HCT116 (cell line): Measurements from ENCODE around the gene PTX4. TPM values are rescaled to one million over a fixed set of nuclear protein-coding genes. Genes with fewer than 3 reads are reported as not detected.

Experiments used
- ATAC-seq: fragments of 200-7000 bp; cut with Tn5 transposase; 2 replicates; pipeline ENCODE4 v1.9.1; 2020; ENCODE audit warnings: mild to moderate bottlenecking, moderate library complexity
- BruUV-seq: library from RNA; stranded (reverse); fragments of 400-500 nt; replicated peaks from 2 replicates; lab custom pipeline; 2021; lab: Mats Ljungman, UMichigan
- CTCF ChIA-PET: fragments of 300-600 bp; sonication (Branson Sonifier 250); formaldehyde crosslinking; loops from one replicate; lab custom pipeline; 2021; ENCODE audit warnings: antibody characterized with exemption; lab: Charles Lee
- POLR2A ChIA-PET: fragments of 300-600, 350-600 bp; sonication (Branson Sonifier 250); formaldehyde crosslinking; loops from one replicate; lab custom pipeline; 2021; ENCODE audit warnings: antibody characterized with exemption; lab: Charles Lee
- RAD21 ChIA-PET, 2 experiments: fragments of 300-600 bp; sonication (Branson Sonifier 250); formaldehyde crosslinking; loops; one replicate each; lab custom pipeline; 2023; ENCODE audit warnings: low total read pairs in 2 of 2; ENCODE audit not compliant: uncharacterized antibody in 2 of 2, unreplicated experiment in 2 of 2, low non-redundant PET in 1 of 2; lab: Charles Lee
- DNase-seq: peaks from one replicate; pipeline ENCODE4 v3.0.0-alpha.2; 2010; ENCODE audit warnings: low read depth, low spot score
- H2AFZ ChIP-seq: fragments of 200-600 bp; shearing (Covaris generic), sonication (generic); 2 replicates; pipeline ENCODE4 v1.6.1; 2017; ENCODE audit warnings: low read depth, mixed run types, mixed read lengths, antibody characterized with exemption, low read length; ENCODE audit not compliant: poor library complexity, severe bottlenecking
- H3K27ac ChIP-seq: 2 replicates; pipeline ENCODE4 v1.5.1; 2012; ENCODE audit warnings: low read depth, low read length
- H3K27me3 ChIP-seq: fragments of 200-600 bp; sonication (generic); 2 replicates; pipeline ENCODE4 v1.6.1; 2016; ENCODE audit warnings: mixed run types, low read length, mixed read lengths; ENCODE audit not compliant: insufficient read depth
- H3K36me3 ChIP-seq, 2 experiments: fragments of 200-500 bp in 1 of 2; fragments of 200-600 bp in 1 of 2; sonication (Bioruptor generic) in 1 of 2; sonication (generic) in 1 of 2; 2 replicates each; pipeline versions ENCODE4 v1.5.1 to v1.6.1; 2014 to 2016; ENCODE audit warnings: low read length in 2 of 2, inconsistent platforms in 1 of 2, mixed read lengths in 1 of 2, mixed run types in 1 of 2; ENCODE audit not compliant: insufficient read depth in 2 of 2, control insufficient read depth in 1 of 2
- H3K4me1 ChIP-seq, 2 experiments: fragments of 200-600 bp in 1 of 2; sonication (generic) in 1 of 2; 2 replicates each; pipeline versions ENCODE4 v1.5.1 to v1.6.1; 2012 to 2017; ENCODE audit warnings: low read length in 2 of 2, inconsistent platforms in 1 of 2, mild to moderate bottlenecking in 1 of 2, mixed read lengths in 1 of 2, mixed run types in 1 of 2, moderate library complexity in 1 of 2; ENCODE audit not compliant: insufficient read depth in 2 of 2, control insufficient read depth in 1 of 2
- H3K4me2 ChIP-seq: fragments of 200-600 bp; sonication (generic); 2 replicates; pipeline ENCODE4 v1.6.1; 2017; ENCODE audit warnings: mixed run types, low read length, mixed read lengths
- H3K4me3 ChIP-seq, 2 experiments: fragments of 200-600 bp in 1 of 2; sonication (generic) in 1 of 2; replicated peaks in 1 of 2; 2 replicates each; pipeline ENCODE4 v1.5.1; 2011 to 2016; ENCODE audit warnings: low read length in 2 of 2, control low read depth in 1 of 2, low read depth in 1 of 2, mild to moderate bottlenecking in 1 of 2, mixed read lengths in 1 of 2, mixed run types in 1 of 2
- H3K79me2 ChIP-seq: fragments of 200-600 bp; sonication (generic); 2 replicates; pipeline ENCODE4 v1.6.1; 2017; ENCODE audit warnings: mild to moderate bottlenecking, mixed run types, low read length, moderate library complexity, mixed read lengths; ENCODE audit not compliant: insufficient read depth
- H3K9ac ChIP-seq: fragments of 200-600 bp; sonication (generic); 2 replicates; pipeline ENCODE4 v1.6.1; 2016; ENCODE audit warnings: low read length, mixed read lengths
- H3K9me2 ChIP-seq: fragments of 200-600 bp; sonication (generic), shearing (Covaris generic); 2 replicates; pipeline ENCODE4 v1.6.1; 2017; ENCODE audit warnings: mixed run types, mild to moderate bottlenecking, moderate library complexity; ENCODE audit not compliant: insufficient read depth
- H3K9me3 ChIP-seq, 2 experiments: fragments of 200-500 bp in 1 of 2; fragments of 200-600 bp in 1 of 2; sonication (Bioruptor generic) in 1 of 2; sonication (generic) in 1 of 2; 2 replicates each; pipeline ENCODE4 v1.6.1; 2014 to 2017; ENCODE audit warnings: low read length in 2 of 2, mixed read lengths in 2 of 2, inconsistent platforms in 1 of 2, low read depth in 1 of 2, mild to moderate bottlenecking in 1 of 2, mixed run types in 1 of 2, moderate library complexity in 1 of 2; ENCODE audit not compliant: control insufficient read depth in 1 of 2, insufficient read depth in 1 of 2
- H4K20me1 ChIP-seq: fragments of 200-600 bp; sonication (generic), shearing (Covaris generic); 2 replicates; pipeline ENCODE4 v1.6.1; 2017; ENCODE audit warnings: mixed run types, mild to moderate bottlenecking, moderate library complexity; ENCODE audit not compliant: insufficient read depth
- CBX3 ChIP-seq: IDR thresholded peaks from 2 replicates; pipeline ENCODE4 v1.6.1; 2012; ENCODE audit warnings: low read depth
- CTCF ChIP-seq, 3 experiments: fragments of 200-600 bp in 1 of 3; sonication (generic) in 1 of 3; IDR thresholded peaks in 2 of 3; conservative IDR thresholded peaks in 1 of 3; 2 replicates each; pipeline ENCODE4 v1.5.1; 2012 to 2017; ENCODE audit warnings: low read depth in 2 of 3, low read length in 2 of 3, antibody characterized with exemption in 1 of 3, borderline replicate concordance in 1 of 3, control low read depth in 1 of 3, mild to moderate bottlenecking in 1 of 3, mixed read lengths in 1 of 3, mixed run types in 1 of 3, moderate library complexity in 1 of 3; ENCODE audit not compliant: insufficient read depth in 1 of 3
- EGR1 ChIP-seq: IDR thresholded peaks from 2 replicates; pipeline ENCODE4 v1.6.1; 2012; ENCODE audit warnings: low read depth
- ELF1 ChIP-seq: IDR thresholded peaks from 2 replicates; pipeline ENCODE4 v1.6.1; 2012; ENCODE audit warnings: low read depth, borderline replicate concordance
- EZH2phosphoT487 ChIP-seq: fragments of 200-600 bp; IDR thresholded peaks from 2 replicates; pipeline ENCODE4 v1.6.1; 2018; ENCODE audit warnings: antibody characterized with exemption, borderline replicate concordance
- FOSL1 ChIP-seq: IDR thresholded peaks from 2 replicates; pipeline ENCODE4 v1.6.1; 2012; ENCODE audit warnings: low read depth
- JUND ChIP-seq: IDR thresholded peaks from 2 replicates; pipeline ENCODE4 v1.6.1; 2012
- MAX ChIP-seq: IDR thresholded peaks from 2 replicates; pipeline ENCODE4 v1.6.1; 2012
- POLR2A ChIP-seq: IDR thresholded peaks from 2 replicates; pipeline ENCODE4 v1.7.0; 2011; ENCODE audit warnings: borderline replicate concordance; ENCODE audit not compliant: insufficient read depth, insufficient read length; ENCODE audit errors: extremely low read depth
- POLR2AphosphoS5 ChIP-seq: IDR thresholded peaks from 2 replicates; pipeline ENCODE4 v1.6.1; 2011; ENCODE audit warnings: mild to moderate bottlenecking, low read depth, low read length, moderate library complexity
- RAD21 ChIP-seq: IDR thresholded peaks from 2 replicates; pipeline ENCODE4 v1.6.1; 2012; ENCODE audit warnings: low read depth, mild to moderate bottlenecking
- REST ChIP-seq: IDR thresholded peaks from 2 replicates; pipeline ENCODE4 v1.6.1; 2012; ENCODE audit warnings: low read depth
- SIN3A ChIP-seq: IDR thresholded peaks from 2 replicates; pipeline ENCODE4 v1.6.1; 2012; ENCODE audit warnings: low read depth
- SP1 ChIP-seq: IDR thresholded peaks from 2 replicates; pipeline ENCODE4 v1.6.1; 2012; ENCODE audit warnings: low read depth
- SRF ChIP-seq: IDR thresholded peaks from 2 replicates; pipeline ENCODE4 v1.6.1; 2012; ENCODE audit warnings: low read depth
- YY1 ChIP-seq: IDR thresholded peaks from 2 replicates; pipeline ENCODE4 v1.6.1; 2011; ENCODE audit warnings: low read length, low read depth, moderate library complexity, mild to moderate bottlenecking; ENCODE audit not compliant: insufficient replicate concordance; ENCODE audit errors: extremely low read depth
- ZBTB33 ChIP-seq: IDR thresholded peaks from 2 replicates; pipeline ENCODE4 v1.6.1; 2011; ENCODE audit warnings: mild to moderate bottlenecking, low read length, moderate library complexity; ENCODE audit not compliant: insufficient replicate concordance; ENCODE audit errors: extremely low read depth
- ZFX ChIP-seq: fragments of 450-650 bp; IDR thresholded peaks from 2 replicates; pipeline ENCODE4 v1.6.1; 2017
- ZNF274 ChIP-seq: fragments of 200-500 bp; sonication (Bioruptor generic); IDR thresholded peaks from 2 replicates; pipeline ENCODE4 v1.6.1; 2014; ENCODE audit warnings: mild to moderate bottlenecking, low read depth, low read length, inconsistent platforms
- intact Hi-C: fragments of 100-400 bp; cut with micrococcal nuclease; formaldehyde crosslinking; loops from 2 replicates; pipeline ENCODE4 v1.10.0; 2022
- total RNA-seq: library from RNA; stranded (reverse); gene quantifications from one replicate; pipeline ENCODE4 v1.2.1, GENCODE V29; 2021; ENCODE audit not compliant: unreplicated experiment

PTX4 gene
- total RNA-seq, 1 experiment from 2014 or later = not detected

GRCh38 chr16:1450841-1451240 lies 37.9 kb downstream of the PTX4 start:
- Histone ChIP-seq H3K27ac (no peak overlapping the region), H3K36me3 (no peaks in the 10 kb centered on the region; a peak in 1 of 4 replicates), H3K9me3 (no peaks in the 10 kb centered on the region), H3K4me1 (no peaks in the 10 kb centered on the region), H3K9ac (no peak overlapping the region), H3K9me2 (no peaks in the 10 kb centered on the region), H3K79me2 (no peaks in the 10 kb centered on the region), H3K4me3 (no peak overlapping the region), H2AFZ (no peak overlapping the region), H3K27me3 (no peaks in the 10 kb centered on the region), H4K20me1 (no peaks in the 10 kb centered on the region), H3K4me2 (no peak overlapping the region)
- POLR2A ChIA-PET = no interaction called here
- no TSS peak for BruUV-seq
- ATAC-seq = no peak
- CTCF ChIA-PET = no interaction called here
- TF ChIP-seq CTCF (IDR thresholded peaks at IDR 0.05 in 2 of 3, conservative IDR thresholded peaks at IDR 0.05 in 1 of 3; ENCODE audit: borderline replicate concordance in 1 of 3, insufficient read depth in 1 of 3, low read depth in 2 of 3, low read length in 2 of 3) (no peak), JUND (no peak), ZBTB33 (no peak), YY1 (no peak), SP1 (no peak), POLR2A (no peak), ELF1 (no peak), POLR2AphosphoS5 (no peak), EGR1 (no peak), SIN3A (no peak), ZFX (no peak), RAD21 (no peak), EZH2phosphoT487 (no peak), SRF (no peak), MAX (no peak), FOSL1 (no peak), CBX3 (no peak), ZNF274 (no peak), REST (no peak)
- intact Hi-C loops = no loop called here
- RAD21 ChIA-PET = no interaction called here
- no peak for DNase-seq
